ENCODE results near the gene GPR35.

- TF ChIP-seq CTCF (IDR thresholded peaks at IDR 0.05): no peak
- no peak for TF ChIP-seq EZH2 (IDR thresholded peaks at IDR 0.05)
- TF ChIP-seq EZH2phosphoT487 (IDR thresholded peaks at IDR 0.05): no peak
Measured at GRCh38 chr2:240611601-240612210, 13.6 kb upstream of the GPR35 start.
